Stimulated activated CD8-positive, alpha-beta memory T cell treated with anti-CD3 and anti-CD28 coated beads, Interleukin-12 subunit alpha, Interleukin-12 subunit beta, amount 100 ng/mL, for 4 hours (primary cell): ENCODE results near the gene SKP1.
A peak's percentile ranks its signal among the peaks of the same experiment; 100 is the strongest.

Source experiments
- DNase-seq: peaks from one replicate; pipeline ENCODE4 v3.0.0-alpha.2; 2020; ENCODE audit warnings: low read depth

SKP1 gene

DNA sequence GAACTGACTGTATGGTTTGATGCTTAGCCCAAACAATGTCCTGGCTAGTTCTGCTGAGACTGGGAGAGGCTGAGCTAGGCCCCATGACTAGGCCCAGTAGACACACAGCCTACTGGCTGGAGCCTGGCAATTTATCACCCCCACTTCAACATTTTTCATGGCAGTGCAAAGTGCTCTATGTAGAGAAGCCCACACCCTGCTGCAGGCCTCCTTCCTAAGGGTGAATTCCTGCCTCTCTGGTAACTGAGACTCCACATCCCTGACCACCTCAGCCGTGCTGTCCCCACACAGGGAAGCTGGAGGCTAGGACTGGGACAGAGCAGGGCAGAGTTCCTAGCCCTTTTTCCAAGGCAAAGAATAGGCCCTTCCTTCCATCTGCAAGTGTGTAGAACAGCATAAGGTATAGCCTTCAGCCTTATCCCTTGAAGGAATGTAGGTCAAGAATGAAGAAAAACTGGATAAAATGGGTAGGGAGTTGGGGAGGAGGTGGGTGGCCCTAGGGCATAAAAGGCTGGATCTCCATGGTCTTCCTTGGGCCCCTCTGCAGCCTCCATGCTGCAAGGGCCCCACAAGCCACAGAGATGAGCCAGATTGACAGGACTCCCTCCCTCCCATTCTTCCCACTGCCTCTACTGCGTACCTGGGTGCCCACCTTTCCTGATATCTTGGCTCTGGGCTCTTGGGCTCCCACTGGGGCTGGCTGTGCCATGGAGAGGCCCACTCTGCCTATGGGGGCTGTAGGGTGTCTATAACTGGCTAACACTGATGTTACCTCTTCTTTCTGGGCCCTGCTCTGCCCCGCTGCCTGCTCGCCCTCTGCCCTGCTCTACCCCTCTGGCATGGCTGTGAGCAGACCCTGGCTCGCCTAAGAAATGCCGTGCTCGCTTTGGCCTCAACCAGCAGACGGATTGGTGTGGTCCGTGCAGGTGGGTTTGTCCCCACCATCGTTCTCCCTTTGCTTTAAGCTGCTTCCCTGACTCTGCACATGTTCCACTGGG, 32.5 kb downstream of the SKP1 start:
- no peak for DNase-seq

- no peak for DNase-seq
Observed at GRCh38 chr5:134143431-134143830, 33.3 kb downstream of the SKP1 start.

GRCh38 chr5:134142806-134143205, 33.9 kb downstream of the SKP1 start:
- no peak for DNase-seq

DNA sequence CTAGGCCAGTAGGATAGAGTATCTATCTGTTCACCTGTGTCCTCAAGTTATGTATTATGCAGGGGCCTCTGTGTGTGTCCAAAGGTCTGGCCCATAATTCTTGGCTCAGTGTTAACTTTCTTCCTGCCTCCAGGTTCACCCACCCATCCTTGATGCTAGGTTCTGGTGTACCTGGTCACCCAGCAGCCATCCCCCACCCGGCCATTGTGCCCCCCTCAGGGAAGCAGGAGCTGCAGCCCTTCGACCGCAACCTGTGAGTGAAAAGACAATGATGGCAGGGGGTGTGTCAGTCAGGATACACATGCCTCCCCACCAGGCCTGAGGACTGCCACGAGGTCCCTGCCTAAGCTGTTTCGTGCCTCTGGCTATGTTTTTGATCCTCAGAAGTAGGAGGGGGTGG, 34.7 kb downstream of the SKP1 start:
- no peak for DNase-seq

- DNase-seq = no peak
Observed at GRCh38 chr5:134141331-134142050, 35.3 kb downstream of the SKP1 start.

GRCh38 chr5:134140530-134141201, 36.1 kb downstream of the SKP1 start:
- DNase-seq = no peak

GRCh38 chr5:134139891-134140469, 36.8 kb downstream of the SKP1 start:
- no peak for DNase-seq

DNA sequence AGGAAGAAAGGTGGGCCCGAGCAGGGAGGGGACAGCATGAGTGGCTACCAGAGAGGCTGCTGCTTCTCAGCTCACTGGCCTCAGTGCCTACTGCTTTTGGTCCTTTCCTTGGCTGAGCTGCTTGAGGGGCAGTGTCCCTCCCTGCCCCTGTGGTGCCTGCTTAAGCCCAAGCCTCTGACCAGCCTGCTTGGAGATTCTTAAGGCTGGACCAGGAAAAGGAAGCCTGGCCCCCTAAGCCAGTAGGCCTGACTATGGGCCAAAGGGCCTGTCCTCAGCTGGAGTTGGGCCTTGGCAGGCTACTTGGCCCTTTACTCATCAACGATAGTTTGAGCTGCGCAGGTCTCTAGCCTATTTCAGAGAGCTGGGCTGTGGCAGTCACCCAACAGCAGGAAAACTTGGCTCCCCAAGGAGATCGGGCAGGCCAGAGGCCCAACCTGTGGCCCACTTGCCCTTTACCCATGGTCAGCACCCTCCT, 37.3 kb downstream of the SKP1 start:
- no peak for DNase-seq

- no peak for DNase-seq
Observed at GRCh38 chr5:134138416-134139376, 38.1 kb downstream of the SKP1 start.

DNA sequence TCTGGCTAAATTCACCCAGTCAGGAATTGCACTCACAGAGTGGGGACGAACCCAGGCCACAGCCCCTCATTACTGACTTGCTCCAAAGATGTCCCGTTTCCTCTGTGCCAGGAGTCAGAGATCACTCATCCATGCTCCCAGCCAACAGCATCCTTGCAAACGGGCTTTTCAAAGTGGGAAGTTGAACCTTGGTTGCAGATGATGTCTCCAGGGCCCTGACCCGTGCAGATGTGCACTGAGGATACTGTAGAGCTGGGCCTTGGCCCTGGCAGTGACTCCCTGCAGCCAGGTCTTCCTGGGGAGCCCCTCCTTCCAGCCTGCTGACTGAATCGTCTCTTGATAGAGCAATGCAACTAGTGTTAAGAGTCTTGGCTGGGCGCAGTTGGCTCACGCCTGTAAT, 40.0 kb downstream of the SKP1 start:
- DNase-seq = no peak

DNA sequence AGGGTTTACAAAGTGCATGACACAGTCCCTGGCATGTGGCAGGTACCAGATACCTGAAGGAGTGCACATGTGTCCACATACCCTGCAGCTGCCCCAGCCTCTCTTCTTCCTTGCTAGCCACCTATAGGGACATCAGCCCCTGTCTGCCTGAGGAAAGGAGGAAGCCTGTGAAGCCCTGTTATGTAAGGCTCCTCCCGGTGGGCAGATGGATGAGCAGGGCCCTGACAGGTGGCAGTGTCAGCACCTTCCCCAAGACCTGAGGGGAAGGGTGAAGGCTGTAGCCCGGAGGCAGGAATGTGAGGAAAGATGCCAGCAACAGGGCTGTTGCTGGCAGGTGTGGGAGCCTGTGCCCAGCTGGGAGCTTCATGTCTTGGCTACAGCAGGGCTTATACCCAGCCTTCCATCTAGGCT, 40.5 kb downstream of the SKP1 start:
- DNase-seq = no peak

- no peak for DNase-seq
Observed at GRCh38 chr5:134135091-134135655, 41.6 kb downstream of the SKP1 start.

GRCh38 chr5:134133995-134134541, 42.7 kb downstream of the SKP1 start:
- no peak for DNase-seq

DNA sequence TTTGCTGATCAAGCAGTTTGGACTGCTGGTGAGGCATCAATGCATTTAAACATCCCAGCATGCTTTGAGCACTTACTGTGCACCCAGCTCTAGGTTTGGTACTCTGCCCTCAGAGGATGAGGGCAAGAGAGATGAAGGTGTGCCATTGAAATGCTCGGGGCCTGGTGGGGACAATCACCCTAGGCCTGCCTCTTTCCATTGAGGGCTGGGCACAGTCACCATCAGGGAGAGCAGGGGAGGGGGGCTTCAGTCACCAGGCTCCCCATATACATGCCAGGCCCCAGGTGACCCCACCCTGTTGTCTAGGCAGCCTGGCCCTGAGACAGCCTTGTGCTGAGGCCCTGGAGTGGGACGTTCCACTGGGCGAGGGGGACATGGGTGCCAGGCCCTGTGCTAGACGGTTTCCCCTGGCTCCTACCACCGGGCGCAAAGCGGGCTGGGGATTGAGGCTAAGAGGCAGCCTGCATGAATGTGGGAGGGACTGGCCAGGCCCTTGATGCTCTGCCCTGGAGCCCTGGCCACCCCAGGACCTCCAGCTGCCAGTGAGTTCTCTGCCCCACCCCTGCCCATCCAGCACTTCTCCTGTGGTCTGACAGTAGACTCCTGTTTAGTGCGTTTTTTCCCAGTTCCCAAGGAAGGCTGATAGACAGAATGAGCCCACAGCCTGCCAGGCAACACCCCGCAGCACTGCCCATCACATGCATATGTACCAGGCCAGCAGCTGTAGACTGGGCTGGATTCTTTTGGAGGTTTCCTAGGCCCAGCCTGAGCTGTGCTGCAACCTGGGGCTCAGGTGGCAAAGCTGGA, 43.4 kb downstream of the SKP1 start:
- no peak for DNase-seq

GRCh38 chr5:134132372-134133187, 44.2 kb downstream of the SKP1 start:
- DNase-seq = peak; percentile 69

DNA sequence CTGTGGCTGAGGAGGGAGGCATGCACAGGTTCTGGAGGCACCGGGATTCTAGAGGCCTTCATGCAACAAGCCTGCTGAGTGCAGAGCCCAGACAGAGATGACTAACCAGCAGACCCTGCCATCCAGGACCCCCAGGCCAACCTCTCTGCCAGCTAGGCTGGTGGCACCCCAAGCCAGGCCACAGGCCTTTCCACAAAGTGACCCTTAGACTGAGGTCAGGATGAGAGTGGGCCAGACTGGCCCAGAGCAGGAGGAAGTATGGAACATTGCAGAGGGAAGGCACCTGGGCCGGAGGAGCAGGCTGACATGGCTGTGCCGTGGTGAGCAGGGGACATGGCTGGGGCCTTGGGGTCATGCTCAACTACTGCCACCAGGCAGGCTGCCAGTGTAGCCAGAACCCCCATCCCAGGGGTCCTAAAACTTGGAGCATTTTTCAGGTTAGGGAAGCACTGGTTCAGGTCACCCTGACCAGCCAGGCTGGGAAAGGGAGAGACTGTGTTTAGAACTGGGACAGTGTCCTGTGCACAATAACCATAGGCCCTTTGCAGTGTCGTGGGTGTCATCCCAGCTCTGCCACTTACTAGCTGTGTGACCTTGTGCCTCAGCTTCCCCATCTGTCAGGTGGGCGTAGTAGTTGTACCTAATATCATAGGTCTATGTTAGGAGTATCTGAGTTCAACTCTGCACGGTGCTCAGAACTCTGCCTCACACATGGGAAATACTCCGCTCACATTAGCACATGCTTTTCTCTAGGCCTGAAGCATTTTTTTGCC, 45.0 kb downstream of the SKP1 start:
- DNase-seq = no peak

GRCh38 chr5:134131165-134131564, 45.6 kb downstream of the SKP1 start:
- DNase-seq = no peak
